T1000 (cell line): ENCODE measurements around the gene RAB3B.

Source experiments
- DNase-seq: peaks from one replicate; lab custom pipeline; 2025; ENCODE audit warnings: mixed read lengths; lab: John Stamatoyannopoulos, UW

Gene RAB3B

DNA sequence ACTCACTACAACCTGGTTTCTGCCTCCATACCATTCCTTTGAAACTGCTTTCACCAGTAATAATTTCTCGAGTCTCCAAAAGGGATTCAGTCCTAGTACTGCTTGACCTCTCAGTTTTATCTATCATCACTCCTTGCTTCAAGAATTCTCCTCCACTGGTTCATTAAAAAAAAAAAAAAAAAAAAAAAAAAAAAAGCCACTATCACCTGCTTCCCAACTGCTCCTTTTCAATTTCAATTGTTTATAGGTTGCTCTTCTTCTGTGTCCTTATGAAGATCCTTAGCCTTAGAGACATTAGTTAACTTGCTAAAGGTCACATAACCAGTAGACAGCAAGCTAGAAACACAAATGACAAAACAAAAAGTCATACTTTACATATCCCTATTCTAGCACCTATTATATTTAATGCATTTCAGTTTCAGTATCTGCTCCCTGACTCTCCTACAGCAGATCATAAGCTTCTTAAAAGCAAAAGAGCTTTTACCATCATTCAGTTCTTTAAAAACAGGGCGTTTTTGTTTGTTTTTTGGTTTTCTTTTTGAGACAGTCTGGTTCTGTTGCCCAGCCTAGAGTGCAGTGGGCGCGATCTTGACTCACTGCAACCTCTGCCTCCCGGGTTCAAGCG, 119.0 kb downstream of the RAB3B start:
- DNase-seq: no peak

- no peak for DNase-seq
Observed at GRCh38 chr1:51870603-51871350, 119.7 kb downstream of the RAB3B start.

DNA sequence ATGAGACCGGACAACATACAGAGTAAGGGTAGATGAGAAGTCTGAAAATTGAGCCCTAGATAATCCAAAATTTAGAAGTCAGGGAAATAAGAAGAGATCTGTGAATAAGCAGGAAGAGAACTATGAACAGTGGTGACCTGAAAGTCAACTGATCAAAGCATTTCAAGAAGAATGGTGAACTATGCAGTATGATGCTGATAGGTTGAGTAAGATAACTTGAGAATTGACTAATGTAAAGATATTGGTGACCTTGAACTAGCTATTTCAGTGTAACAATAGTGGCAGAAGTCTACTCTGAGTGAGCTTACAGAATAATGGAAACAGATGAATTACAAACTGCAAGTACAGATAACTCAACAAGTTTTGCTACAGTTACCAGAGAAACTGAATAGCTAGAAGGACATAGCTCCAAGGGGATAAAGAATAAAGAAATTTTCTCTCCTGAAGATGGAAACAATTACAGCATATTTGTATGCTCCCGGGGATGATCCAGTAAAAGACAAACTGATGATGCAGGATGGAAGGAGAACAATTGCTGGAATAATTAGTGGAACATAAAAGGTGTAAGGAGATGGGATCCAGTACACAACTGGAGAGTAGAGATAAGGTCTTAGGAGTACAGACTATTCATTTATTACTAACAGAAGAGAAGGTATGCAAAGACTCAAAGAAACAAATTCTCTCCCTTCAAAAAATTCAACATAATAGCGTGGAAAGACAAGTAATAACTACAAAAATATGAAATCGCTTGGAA, 122.8 kb downstream of the RAB3B start:
- no peak for DNase-seq

DNA sequence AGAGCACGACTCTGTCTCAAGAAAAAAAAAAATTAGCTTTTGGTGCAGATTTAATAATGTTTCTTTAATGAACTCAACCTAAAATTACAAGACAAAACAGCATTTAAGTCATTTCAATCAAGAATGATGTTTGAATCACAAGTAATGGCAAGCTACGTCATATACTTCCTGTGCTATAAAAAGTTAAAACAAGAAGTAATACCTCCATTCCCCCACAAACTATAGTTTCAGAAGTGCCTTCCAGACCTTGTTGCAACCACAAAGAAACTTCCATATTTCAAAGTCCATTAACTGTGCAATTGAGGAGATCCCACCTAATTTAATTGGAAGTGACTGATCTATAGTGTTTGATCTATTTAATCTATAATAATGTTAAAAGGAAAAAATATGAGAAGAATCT, 127.1 kb downstream of the RAB3B start:
- no peak for DNase-seq

DNA sequence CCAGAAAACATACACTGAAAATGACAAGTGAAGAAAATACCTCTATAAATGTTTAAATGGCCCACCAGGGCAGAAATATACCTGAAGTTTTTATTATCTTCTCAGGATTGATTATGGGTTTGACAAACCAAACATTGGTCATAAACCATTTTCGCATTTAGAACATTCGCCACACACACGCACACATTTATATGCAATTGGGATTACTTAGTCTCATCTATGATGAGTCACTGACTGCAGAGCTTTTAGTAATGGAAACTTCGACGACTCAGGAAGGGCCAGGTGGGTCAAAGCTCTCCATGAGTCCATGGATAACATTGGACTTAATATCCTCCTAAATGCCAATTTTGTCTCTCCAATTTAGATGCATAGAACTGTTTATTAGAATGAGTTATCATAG, 128.8 kb downstream of the RAB3B start:
- no peak for DNase-seq

DNA sequence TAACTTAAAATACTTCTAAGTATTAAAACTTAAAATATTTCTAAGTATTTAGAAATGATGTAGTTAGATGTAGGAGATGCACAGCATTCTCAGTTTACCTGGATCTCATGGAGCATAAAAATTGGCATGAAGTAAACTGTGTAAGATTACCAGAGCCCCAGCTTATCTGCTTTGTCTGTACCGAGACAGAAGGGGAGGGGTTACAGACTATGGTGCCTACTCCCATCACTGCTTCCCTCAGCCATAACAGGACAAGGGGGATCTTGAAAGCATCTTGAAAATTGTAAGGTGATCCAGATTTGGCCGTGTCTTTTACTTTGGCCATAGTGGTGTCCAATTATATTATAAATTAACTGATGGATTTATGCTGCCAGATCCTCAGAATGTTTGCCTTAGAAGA, 130.8 kb downstream of the RAB3B start:
- no peak for DNase-seq

DNA sequence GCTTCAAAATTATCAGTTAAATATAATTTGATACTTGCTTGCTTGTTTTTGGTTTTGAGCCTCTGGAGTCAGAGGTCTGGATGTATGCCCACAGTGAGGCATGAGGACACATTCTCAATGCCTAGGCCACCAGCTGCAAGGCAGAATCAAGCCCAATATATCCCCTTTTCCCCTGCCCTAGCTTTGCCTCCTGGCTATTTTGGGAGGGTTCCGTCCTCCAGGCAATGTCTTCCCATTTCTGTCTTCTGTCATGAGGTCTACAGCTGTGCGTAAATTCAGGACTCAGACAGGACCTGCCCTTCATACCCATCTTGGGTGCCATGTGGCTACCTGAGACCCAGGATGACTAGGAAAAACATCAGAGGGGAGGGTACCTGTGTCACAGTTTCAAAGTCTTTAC, 131.2 kb downstream of the RAB3B start:
- DNase-seq: no peak

DNA sequence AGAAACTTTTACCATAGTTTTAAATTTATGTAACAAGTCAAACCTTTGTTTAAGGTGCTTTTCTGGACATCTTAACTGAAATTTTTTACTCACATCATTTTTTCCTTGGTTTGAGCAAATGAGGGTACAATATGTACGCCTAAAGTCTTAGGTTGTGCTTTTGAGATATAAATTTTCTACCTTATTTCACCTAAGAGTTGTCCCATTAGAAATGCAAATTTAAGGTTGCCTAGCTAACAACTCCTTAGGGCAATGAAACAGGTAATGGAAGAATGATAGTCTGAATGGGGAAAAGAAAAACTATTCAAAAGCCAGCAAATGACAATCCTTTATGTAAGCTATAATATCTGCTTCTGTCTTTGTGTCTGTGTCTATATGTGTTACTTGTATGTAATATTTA, 131.6 kb downstream of the RAB3B start:
- no peak for DNase-seq
